Measurements from ENCODE around the gene SLC2A10. TPM values are rescaled to one million over a fixed set of nuclear protein-coding genes. Genes with fewer than 3 reads are reported as not detected.

SLC2A10 gene
- total RNA-seq, 1 donor from 2014 or later: 12.7 TPM

DNA sequence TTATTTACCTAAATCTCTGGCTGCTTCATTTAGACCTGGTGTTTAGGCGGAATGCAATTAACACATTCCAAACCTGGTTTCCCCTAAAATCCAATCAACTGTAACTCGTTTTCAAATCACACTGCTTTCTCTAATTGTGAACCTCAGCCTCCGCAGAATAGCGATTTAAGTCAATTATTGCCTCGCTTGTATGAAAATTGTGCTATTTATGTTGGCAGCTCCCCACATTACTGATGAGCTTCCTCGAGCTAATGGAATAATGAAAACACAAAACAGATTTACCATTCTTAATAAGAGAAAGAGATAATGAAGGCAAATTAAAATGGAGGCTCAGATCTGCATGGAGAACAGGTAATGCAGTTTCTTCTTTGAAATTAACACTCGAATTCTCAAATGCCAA, 67.9 kb downstream of the SLC2A10 start:
- Mint-ChIP-seq H3K4me3 (ENCODE audit: unreplicated experiment) (no peak overlapping the region), H3K4me1 (ENCODE audit: low read depth, unreplicated experiment) (peaks cover 5% of the 10 kb centered on the region), H3K27ac (ENCODE audit: unreplicated experiment) (no peak overlapping the region), H3K36me3 (ENCODE audit: low read depth, unreplicated experiment) (no peaks in the 10 kb centered on the region), H3K27me3 (ENCODE audit: low read depth, unreplicated experiment) (peaks cover 17% of the 10 kb centered on the region), H3K9me3 (ENCODE audit: unreplicated experiment) (peaks cover 7% of the 10 kb centered on the region)
- H3K79me2 ChIP-seq (ENCODE audit: insufficient read depth, low read length): no peaks in the 10 kb centered on the region
- H3K9ac ChIP-seq (ENCODE audit: low read length): no peak overlapping the region
- no peaks in the 10 kb centered on the region for H3K4me1 ChIP-seq (ENCODE audit: insufficient read depth, low read length)
- H3K4me2 ChIP-seq (ENCODE audit: low read length): no peak overlapping the region
- no peaks in the 10 kb centered on the region for H3K36me3 ChIP-seq (ENCODE audit: insufficient read depth, low read length)
- no peak overlapping the region for H2AFZ ChIP-seq (ENCODE audit: low read depth, low read length)
- DNase-seq (ENCODE audit: low read depth): no peak
- peaks cover 4% of the 10 kb centered on the region for H3K27me3 ChIP-seq (ENCODE audit: insufficient read depth, low read length)
- no peaks in the 10 kb centered on the region for H4K20me1 ChIP-seq (ENCODE audit: insufficient read depth, low read length)
- H3K27ac ChIP-seq (ENCODE audit: low read depth, low read length): no peak overlapping the region
- no peak for FAIRE-seq
- no peak overlapping the region for H3K4me3 ChIP-seq (ENCODE audit: insufficient read depth, low read depth, low read length)
- TF ChIP-seq, protein P1, sequence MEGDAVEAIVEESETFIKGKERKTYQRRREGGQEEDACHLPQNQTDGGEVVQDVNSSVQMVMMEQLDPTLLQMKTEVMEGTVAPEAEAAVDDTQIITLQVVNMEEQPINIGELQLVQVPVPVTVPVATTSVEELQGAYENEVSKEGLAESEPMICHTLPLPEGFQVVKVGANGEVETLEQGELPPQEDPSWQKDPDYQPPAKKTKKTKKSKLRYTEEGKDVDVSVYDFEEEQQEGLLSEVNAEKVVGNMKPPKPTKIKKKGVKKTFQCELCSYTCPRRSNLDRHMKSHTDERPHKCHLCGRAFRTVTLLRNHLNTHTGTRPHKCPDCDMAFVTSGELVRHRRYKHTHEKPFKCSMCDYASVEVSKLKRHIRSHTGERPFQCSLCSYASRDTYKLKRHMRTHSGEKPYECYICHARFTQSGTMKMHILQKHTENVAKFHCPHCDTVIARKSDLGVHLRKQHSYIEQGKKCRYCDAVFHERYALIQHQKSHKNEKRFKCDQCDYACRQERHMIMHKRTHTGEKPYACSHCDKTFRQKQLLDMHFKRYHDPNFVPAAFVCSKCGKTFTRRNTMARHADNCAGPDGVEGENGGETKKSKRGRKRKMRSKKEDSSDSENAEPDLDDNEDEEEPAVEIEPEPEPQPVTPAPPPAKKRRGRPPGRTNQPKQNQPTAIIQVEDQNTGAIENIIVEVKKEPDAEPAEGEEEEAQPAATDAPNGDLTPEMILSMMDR (IDR thresholded peaks at IDR 0.05; ENCODE audit: insufficient read depth, low read depth, low read length): no peak
- no peak for TF ChIP-seq EZH2 (IDR thresholded peaks at IDR 0.05; ENCODE audit: insufficient read depth, low read length)
- no peaks in the 10 kb centered on the region for H3K9me3 ChIP-seq (ENCODE audit: insufficient read depth, low read depth, low read length)

GRCh38 chr20:46779831-46780230, 70.4 kb downstream of the SLC2A10 start:
- peaks cover 4% of the 10 kb centered on the region for H3K27me3 ChIP-seq (ENCODE audit: insufficient read depth, low read length)
- Mint-ChIP-seq H3K27me3 (ENCODE audit: low read depth, unreplicated experiment) (peaks cover 15% of the 10 kb centered on the region), H3K4me3 (ENCODE audit: unreplicated experiment) (no peak overlapping the region), H3K4me1 (ENCODE audit: low read depth, unreplicated experiment) (peaks cover 7% of the 10 kb centered on the region), H3K36me3 (ENCODE audit: low read depth, unreplicated experiment) (no peaks in the 10 kb centered on the region), H3K9me3 (ENCODE audit: unreplicated experiment) (peaks cover 11% of the 10 kb centered on the region), H3K27ac (ENCODE audit: unreplicated experiment) (no peak overlapping the region)
- H3K4me2 ChIP-seq (ENCODE audit: low read length): no peak overlapping the region
- H3K9me3 ChIP-seq (ENCODE audit: insufficient read depth, low read depth, low read length): no peaks in the 10 kb centered on the region
- H3K27ac ChIP-seq (ENCODE audit: low read depth, low read length): no peak overlapping the region
- no peaks in the 10 kb centered on the region for H3K36me3 ChIP-seq (ENCODE audit: insufficient read depth, low read length)
- H4K20me1 ChIP-seq (ENCODE audit: insufficient read depth, low read length): no peaks in the 10 kb centered on the region
- no peak overlapping the region for H3K9ac ChIP-seq (ENCODE audit: low read length)
- TF ChIP-seq, protein P1 (IDR thresholded peaks at IDR 0.05; ENCODE audit: insufficient read depth, low read depth, low read length): no peak
- no peak for TF ChIP-seq EZH2 (IDR thresholded peaks at IDR 0.05; ENCODE audit: insufficient read depth, low read length)
- H3K4me1 ChIP-seq (ENCODE audit: insufficient read depth, low read length): no peaks in the 10 kb centered on the region
- FAIRE-seq (no peak), DNase-seq (ENCODE audit: low read depth) (no peak)
- H3K4me3 ChIP-seq (ENCODE audit: insufficient read depth, low read depth, low read length): no peak overlapping the region
- no peak overlapping the region for H2AFZ ChIP-seq (ENCODE audit: low read depth, low read length)
- no peaks in the 10 kb centered on the region for H3K79me2 ChIP-seq (ENCODE audit: insufficient read depth, low read length)

- H3K27me3 Mint-ChIP-seq (ENCODE audit: low read depth, unreplicated experiment): peaks cover 18% of the 10 kb centered on the region
Measured at GRCh38 chr20:46784436-46785127, 75.1 kb downstream of the SLC2A10 start.

More at GRCh38 chr20:46784436-46785127, 75.1 kb downstream of the SLC2A10 start:
- Mint-ChIP-seq H3K4me1 (ENCODE audit: low read depth, unreplicated experiment) (peaks cover 10% of the 10 kb centered on the region), H3K27ac (ENCODE audit: unreplicated experiment) (no peak overlapping the region), H3K36me3 (ENCODE audit: low read depth, unreplicated experiment) (peaks cover 2% of the 10 kb centered on the region), H3K9me3 (ENCODE audit: unreplicated experiment) (peaks cover 6% of the 10 kb centered on the region), H3K4me3 (ENCODE audit: unreplicated experiment) (no peak overlapping the region)
- no peak overlapping the region for H3K27ac ChIP-seq (ENCODE audit: low read depth, low read length)
- FAIRE-seq (no peak), DNase-seq (ENCODE audit: low read depth) (peak; percentile 6)
- H2AFZ ChIP-seq (ENCODE audit: low read depth, low read length): peak overlapping the region; percentile 22
- H3K36me3 ChIP-seq (ENCODE audit: insufficient read depth, low read length): no peaks in the 10 kb centered on the region
- H3K27me3 ChIP-seq (ENCODE audit: insufficient read depth, low read length): peaks cover 6% of the 10 kb centered on the region
- H3K4me1 ChIP-seq (ENCODE audit: insufficient read depth, low read length): no peaks in the 10 kb centered on the region
- H3K9ac ChIP-seq (ENCODE audit: low read length): no peak overlapping the region
- H3K4me2 ChIP-seq (ENCODE audit: low read length): peak overlapping the region; percentile 13
- no peak overlapping the region for H3K4me3 ChIP-seq (ENCODE audit: insufficient read depth, low read depth, low read length)
- H3K9me3 ChIP-seq (ENCODE audit: insufficient read depth, low read depth, low read length): no peaks in the 10 kb centered on the region
- H4K20me1 ChIP-seq (ENCODE audit: insufficient read depth, low read length): no peaks in the 10 kb centered on the region
- H3K79me2 ChIP-seq (ENCODE audit: insufficient read depth, low read length): no peaks in the 10 kb centered on the region
- TF ChIP-seq, protein P1 (IDR thresholded peaks at IDR 0.05; ENCODE audit: insufficient read depth, low read depth, low read length): no peak
- TF ChIP-seq EZH2 (IDR thresholded peaks at IDR 0.05; ENCODE audit: insufficient read depth, low read length): no peak
